22Rv1 (cell line): ENCODE measurements around the gene CHD9.

Source experiments
- ZFX ChIP-seq: fragments of 450-650 bp; IDR thresholded peaks from 2 replicates; pipeline ENCODE4 v1.6.1; 2017; ENCODE audit warnings: antibody characterized with exemption, borderline replicate concordance
- TF ChIP-seq, protein P1 (sequence below): fragments of 450-650 bp; IDR thresholded peaks from 2 replicates; pipeline ENCODE4 v1.5.1; 2017; ENCODE audit warnings: mild to moderate bottlenecking

DNA sequence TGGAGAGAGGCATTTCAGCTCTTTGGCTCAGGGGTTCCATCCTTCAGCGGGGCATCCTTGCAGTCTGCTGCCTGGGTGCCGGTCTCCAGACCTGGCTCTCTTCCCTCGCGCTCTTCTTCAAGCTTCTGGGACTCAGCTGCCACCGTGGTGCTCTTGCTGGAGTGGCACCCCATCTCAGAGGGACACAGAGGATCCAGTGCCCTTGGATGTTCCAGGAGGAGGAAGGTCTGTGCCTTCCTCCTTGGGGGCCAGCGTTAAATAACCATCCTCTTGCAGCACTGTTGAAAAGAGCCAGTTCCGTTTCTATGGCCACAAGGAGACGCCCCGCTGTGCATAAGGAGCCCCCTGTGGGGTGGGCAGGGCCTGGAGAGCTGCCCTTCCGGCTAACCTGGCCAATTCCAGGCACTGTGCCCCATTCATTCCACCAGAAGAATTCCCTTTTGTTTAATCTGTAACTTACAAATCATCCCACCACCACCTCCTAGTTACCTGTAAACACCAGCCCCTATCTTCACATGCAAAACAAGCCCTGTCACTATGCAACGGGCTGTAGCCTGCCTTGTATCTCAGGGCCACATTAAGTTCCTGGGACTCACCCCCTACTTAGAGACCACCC lies 10.7 kb upstream of the CHD9 start:
- TF ChIP-seq, protein P1, sequence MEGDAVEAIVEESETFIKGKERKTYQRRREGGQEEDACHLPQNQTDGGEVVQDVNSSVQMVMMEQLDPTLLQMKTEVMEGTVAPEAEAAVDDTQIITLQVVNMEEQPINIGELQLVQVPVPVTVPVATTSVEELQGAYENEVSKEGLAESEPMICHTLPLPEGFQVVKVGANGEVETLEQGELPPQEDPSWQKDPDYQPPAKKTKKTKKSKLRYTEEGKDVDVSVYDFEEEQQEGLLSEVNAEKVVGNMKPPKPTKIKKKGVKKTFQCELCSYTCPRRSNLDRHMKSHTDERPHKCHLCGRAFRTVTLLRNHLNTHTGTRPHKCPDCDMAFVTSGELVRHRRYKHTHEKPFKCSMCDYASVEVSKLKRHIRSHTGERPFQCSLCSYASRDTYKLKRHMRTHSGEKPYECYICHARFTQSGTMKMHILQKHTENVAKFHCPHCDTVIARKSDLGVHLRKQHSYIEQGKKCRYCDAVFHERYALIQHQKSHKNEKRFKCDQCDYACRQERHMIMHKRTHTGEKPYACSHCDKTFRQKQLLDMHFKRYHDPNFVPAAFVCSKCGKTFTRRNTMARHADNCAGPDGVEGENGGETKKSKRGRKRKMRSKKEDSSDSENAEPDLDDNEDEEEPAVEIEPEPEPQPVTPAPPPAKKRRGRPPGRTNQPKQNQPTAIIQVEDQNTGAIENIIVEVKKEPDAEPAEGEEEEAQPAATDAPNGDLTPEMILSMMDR, result no peak
- TF ChIP-seq ZFX, result no peak
